H1 (cell line): Measurements from ENCODE around the gene PLXDC2. TPM values are rescaled to one million over a fixed set of nuclear protein-coding genes. Genes with fewer than 3 reads are reported as not detected.

Experiments
- CTCF ChIA-PET: fragments of 300-600 bp; sonication (Branson Sonifier 250); formaldehyde crosslinking; loops from one replicate; lab custom pipeline; 2021; ENCODE audit not compliant: partially characterized antibody; lab: Charles Lee
- POLR2A ChIA-PET: fragments of 300-600 bp; sonication (Branson Sonifier 250); formaldehyde crosslinking; loops from one replicate; lab custom pipeline; 2021; ENCODE audit warnings: inconsistent platforms; ENCODE audit not compliant: partially characterized antibody; lab: Charles Lee
- DNase-seq, 2 experiments: peaks; one replicate each; pipeline versions ENCODE4 v3.0.0 to v3.0.0-alpha.2; 2010 to 2022; ENCODE audit warnings: low spot score in 2 of 2, low read depth in 1 of 2, mixed read lengths in 1 of 2
- FAIRE-seq: peaks from 2 replicates; lab custom pipeline; 2011; peaks lifted over from hg19 to GRCh38; lab: Jason Lieb, UNC
- H2AFZ ChIP-seq: 2 replicates; pipeline ENCODE4 v1.8.1; 2012; ENCODE audit warnings: low read length, inconsistent platforms
- H2AK5ac ChIP-seq: 2 replicates; pipeline ENCODE4 v1.6.1; 2013; ENCODE audit warnings: low read depth, low read length
- H2BK120ac ChIP-seq: replicated peaks from 2 replicates; pipeline ENCODE3; 2013; ENCODE audit warnings: low read depth, low read length, inconsistent platforms
- H2BK12ac ChIP-seq: 2 replicates; pipeline ENCODE4 v1.6.1; 2013; ENCODE audit warnings: low read depth, low read length
- H2BK15ac ChIP-seq: 2 replicates; pipeline ENCODE4 v1.6.1; 2013; ENCODE audit warnings: low read length
- H2BK20ac ChIP-seq: 2 replicates; pipeline ENCODE4 v1.6.1; 2013; ENCODE audit warnings: low read length
- H2BK5ac ChIP-seq: 2 replicates; pipeline ENCODE4 v1.6.1; 2013; ENCODE audit warnings: low read depth, low read length
- H3K14ac ChIP-seq: 2 replicates; pipeline ENCODE4 v1.6.1; 2013; ENCODE audit warnings: inconsistent platforms; ENCODE audit not compliant: insufficient read length
- H3K18ac ChIP-seq: 2 replicates; pipeline ENCODE4 v1.6.1; 2013; ENCODE audit warnings: low read length; ENCODE audit errors: extremely low read depth
- H3K23ac ChIP-seq: 2 replicates; pipeline ENCODE4 v1.6.1; 2013; ENCODE audit warnings: inconsistent platforms; ENCODE audit not compliant: insufficient read length
- H3K23me2 ChIP-seq: 2 replicates; pipeline ENCODE4 v1.6.1; 2013; ENCODE audit warnings: low read depth, low read length
- H3K27ac ChIP-seq: 2 replicates; pipeline ENCODE4 v1.6.1; 2011; ENCODE audit warnings: low read depth, low read length, inconsistent platforms
- H3K27me3 ChIP-seq, 4 experiments: replicated peaks in 1 of 4; 1 replicate in 1 of 4; 2 replicates in 3 of 4; pipeline versions ENCODE4 v1.6.1 to v1.8.1; 2011 to 2013; ENCODE audit warnings: low read length in 3 of 4, mild to moderate bottlenecking in 3 of 4, inconsistent platforms in 2 of 4, mixed read lengths in 2 of 4, moderate library complexity in 1 of 4; ENCODE audit not compliant: control insufficient read depth in 3 of 4, insufficient read depth in 3 of 4; ENCODE audit errors: extremely low read depth in 1 of 4
- H3K36me3 ChIP-seq, 4 experiments: 2 replicates each; pipeline versions ENCODE4 v1.6.1 to v1.8.1; 2011 to 2013; ENCODE audit warnings: mild to moderate bottlenecking in 4 of 4, low read length in 3 of 4, moderate library complexity in 2 of 4, control low read depth in 1 of 4, inconsistent platforms in 1 of 4; ENCODE audit not compliant: insufficient read depth in 4 of 4, control insufficient read depth in 2 of 4
- H3K4ac ChIP-seq: replicated peaks from 2 replicates; pipeline ENCODE3; 2013; ENCODE audit warnings: low read length, low read depth, mixed read lengths, inconsistent platforms; ENCODE audit not compliant: insufficient read length
- H3K4me1 ChIP-seq, 4 experiments: replicated peaks in 1 of 4; 1 replicate in 1 of 4; 2 replicates in 3 of 4; pipeline versions ENCODE4 v1.6.1 to v1.8.1; 2011 to 2013; ENCODE audit warnings: low read length in 3 of 4, inconsistent platforms in 2 of 4, mixed read lengths in 1 of 4; ENCODE audit not compliant: insufficient read depth in 4 of 4, control insufficient read depth in 3 of 4
- H3K4me2 ChIP-seq, 2 experiments: 2 replicates each; pipeline versions ENCODE4 v1.6.1 to v1.8.1; 2011 to 2013; ENCODE audit warnings: low read depth in 2 of 2, low read length in 2 of 2, control low read depth in 1 of 2, inconsistent platforms in 1 of 2, mild to moderate bottlenecking in 1 of 2; ENCODE audit not compliant: insufficient read depth in 1 of 2
- H3K4me3 ChIP-seq, 4 experiments: fragments of 200-600, 300-600 bp in 1 of 4; sonication (generic), shearing (Covaris generic), sonication (Bioruptor Twin) in 1 of 4; 2 replicates each; pipeline versions ENCODE4 v1.5.1 to v1.8.1; 2011 to 2016; ENCODE audit warnings: low read length in 4 of 4, low read depth in 3 of 4, control low read depth in 2 of 4, inconsistent platforms in 2 of 4, mild to moderate bottlenecking in 2 of 4, mixed read lengths in 1 of 4, moderate library complexity in 1 of 4; ENCODE audit not compliant: insufficient read depth in 2 of 4; ENCODE audit errors: extremely low read depth in 1 of 4
- H3K56ac ChIP-seq: replicated peaks from 2 replicates; pipeline ENCODE3; 2013; ENCODE audit warnings: low read depth, mild to moderate bottlenecking, mixed read lengths, low read length, inconsistent platforms; ENCODE audit not compliant: insufficient read length
- H3K79me1 ChIP-seq: 2 replicates; pipeline ENCODE4 v1.6.1; 2013; ENCODE audit warnings: low read depth, low read length, control low read depth
- H3K79me2 ChIP-seq, 2 experiments: 2 replicates each; pipeline versions ENCODE4 v1.6.1 to v1.8.1; 2012 to 2013; ENCODE audit warnings: low read length in 2 of 2, mild to moderate bottlenecking in 2 of 2, inconsistent platforms in 1 of 2; ENCODE audit not compliant: insufficient read depth in 2 of 2, control insufficient read depth in 1 of 2
- H3K9ac ChIP-seq, 4 experiments: replicated peaks in 1 of 4; 1 replicate in 1 of 4; 2 replicates in 3 of 4; pipeline versions ENCODE4 v1.6.1 to v1.8.1; 2011 to 2013; ENCODE audit warnings: low read depth in 3 of 4, low read length in 3 of 4, control low read depth in 2 of 4, mild to moderate bottlenecking in 2 of 4, moderate library complexity in 2 of 4, inconsistent platforms in 1 of 4; ENCODE audit errors: extremely low read depth in 1 of 4
- H3K9me3 ChIP-seq, 2 experiments: 2 replicates each; pipeline versions ENCODE4 v1.6.1 to v1.8.1; 2012 to 2013; ENCODE audit warnings: mild to moderate bottlenecking in 2 of 2, moderate library complexity in 2 of 2, control low read depth in 1 of 2, inconsistent platforms in 1 of 2, low read depth in 1 of 2, low read length in 1 of 2, mixed read lengths in 1 of 2; ENCODE audit not compliant: insufficient read depth in 2 of 2
- H4K20me1 ChIP-seq, 2 experiments: replicated peaks in 1 of 2; 2 replicates each; pipeline versions ENCODE3 to v1.8.1; 2011 to 2013; ENCODE audit warnings: inconsistent platforms in 2 of 2, low read length in 2 of 2, mild to moderate bottlenecking in 1 of 2; ENCODE audit not compliant: insufficient read depth in 2 of 2, control insufficient read depth in 1 of 2
- H4K5ac ChIP-seq: 2 replicates; pipeline ENCODE4 v1.6.1; 2013; ENCODE audit warnings: low read length, low read depth, mixed read lengths, inconsistent platforms; ENCODE audit not compliant: insufficient read length
- H4K8ac ChIP-seq: 2 replicates; pipeline ENCODE4 v1.8.0; 2013; ENCODE audit warnings: mild to moderate bottlenecking, moderate library complexity, low read length, inconsistent platforms; ENCODE audit not compliant: insufficient read depth; ENCODE audit errors: extremely low read depth
- H4K91ac ChIP-seq: replicated peaks from 2 replicates; pipeline ENCODE3; 2013; ENCODE audit warnings: low read length, mixed read lengths, inconsistent platforms; ENCODE audit not compliant: insufficient read length
- BRCA1 ChIP-seq: IDR thresholded peaks from 2 replicates; pipeline ENCODE4 v1.6.1; 2012; ENCODE audit warnings: low read depth, low read length, improper control_type of control experiment
- CBX5 ChIP-seq: fragments of 300-800, 300-1000 bp; sonication (generic); IDR thresholded peaks from 2 replicates; pipeline ENCODE4 v1.7.1; 2016; ENCODE audit warnings: antibody characterized with exemption, low read length, low read depth
- CEBPB ChIP-seq: IDR thresholded peaks from 2 replicates; pipeline ENCODE4 v1.6.1; 2012; ENCODE audit warnings: low read depth, low read length
- JUND ChIP-seq: IDR thresholded peaks from 2 replicates; pipeline ENCODE4 v1.6.1; 2011; ENCODE audit warnings: mild to moderate bottlenecking, improper control_type of control experiment, low read length
- KDM1A ChIP-seq: fragments of 200-600, 300-600 bp; sonication (generic); IDR thresholded peaks from 2 replicates; pipeline ENCODE4 v1.7.1; 2016; ENCODE audit warnings: mild to moderate bottlenecking, low read length, borderline replicate concordance
- SIRT6 ChIP-seq: IDR thresholded peaks from one replicate; pipeline ENCODE4 v1.7.1; 2012; ENCODE audit warnings: low read length, inconsistent platforms
- SIX5 ChIP-seq: IDR thresholded peaks from 2 replicates; pipeline ENCODE4 v1.6.1; 2011; ENCODE audit warnings: mild to moderate bottlenecking, low read depth, low read length
- SP2 ChIP-seq: IDR thresholded peaks from 2 replicates; pipeline ENCODE4 v1.6.1; 2012; ENCODE audit warnings: mild to moderate bottlenecking, low read length, inconsistent platforms
- SRF ChIP-seq: IDR thresholded peaks from 2 replicates; pipeline ENCODE4 v1.6.1; 2011; ENCODE audit warnings: mild to moderate bottlenecking, low read depth, low read length, moderate library complexity
- TAF7 ChIP-seq: optimal IDR thresholded peaks from 2 replicates; pipeline ENCODE3; 2011; ENCODE audit warnings: low read depth, mild to moderate bottlenecking, inconsistent platforms, low read length, moderate library complexity, borderline replicate concordance
- ZNF274 ChIP-seq: IDR thresholded peaks from 2 replicates; pipeline ENCODE4 v1.7.0; 2012; ENCODE audit warnings: low read length, borderline replicate concordance; ENCODE audit errors: extremely low read depth
- WGBS, 2 experiments: shearing (Covaris generic) in 1 of 2; methylation state at CpG; one replicate each; pipeline versions ENCODE4 v1.1.6 to v1.1.7; 2013 to 2015; ENCODE audit warnings: low lambda C conversion rate in 2 of 2, mixed read lengths in 2 of 2, inconsistent platforms in 1 of 2, low coverage in 1 of 2, missing lambda C conversion rate in 1 of 2; ENCODE audit not compliant: insufficient replicate concordance in 2 of 2, insufficient coverage in 1 of 2, insufficient read length in 1 of 2; ENCODE audit errors: extremely low coverage in 1 of 2, missing lambda C conversion rate in 1 of 2; 5-methylcytosine and 5-hydroxymethylcytosine counted together
- polyA plus RNA-seq, 7 experiments: library from polyadenylated mRNA; depleted of rRNA in 3 of 7; stranded (reverse) in 5 of 7; unstranded in 2 of 7; fragments of >200 nt in 5 of 7; fragments of 200-250 nt in 2 of 7; gene quantifications; 1 replicate in 5 of 7; 2 replicates in 1 of 7; 4 replicates in 1 of 7; pipeline versions ENCODE4 v1.2.1 to v1.2.3, GENCODE V29; 2011 to 2013; ENCODE audit warnings: missing spikeins in 2 of 7, mixed read lengths in 2 of 7
- total RNA-seq: library from RNA; stranded (reverse); fragmentation: NEBNext Ultra II Directional; extraction: Animal tissue kit (Norgen Biotek cat#: 25700); gene quantifications from 2 replicates; pipeline ENCODE4 v1.2.1, GENCODE V29; 2021
- TF ChIP-seq, protein P1 (sequence below): IDR thresholded peaks from 2 replicates; pipeline ENCODE4 v1.6.1; 2011; ENCODE audit warnings: low read length, improper control_type of control experiment
- TF ChIP-seq, protein P2 (sequence below): IDR thresholded peaks from 2 replicates; pipeline ENCODE4 v1.6.1; 2012; ENCODE audit warnings: inconsistent platforms

Gene PLXDC2
- total and polyA plus RNA-seq, 2 of the 8 experiments (the other 6 are each of a cell fraction or from before 2014, with no cell fraction given), result 23.0 to 40.5 TPM

DNA sequence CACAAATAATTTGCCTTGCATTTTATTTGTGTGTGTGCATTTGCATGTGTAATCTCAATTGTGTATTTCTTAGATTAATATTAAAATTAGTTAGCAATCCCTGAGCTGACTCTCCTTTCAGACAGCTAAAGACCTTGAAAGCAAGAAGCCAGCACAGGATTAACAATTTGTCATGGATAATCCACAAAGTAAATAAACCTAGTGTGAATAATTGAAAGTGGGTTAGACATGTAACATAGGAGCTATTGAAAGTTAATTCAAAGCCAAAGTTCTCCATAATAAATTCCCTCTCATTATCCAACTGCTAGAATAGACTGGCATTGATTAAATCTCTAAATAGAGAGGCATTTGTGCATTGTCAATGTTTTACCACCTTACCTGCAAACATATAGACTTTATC is 326.1 kb downstream of the PLXDC2 start (continued):
- TF ChIP-seq CEBPB, result no peak

DNA sequence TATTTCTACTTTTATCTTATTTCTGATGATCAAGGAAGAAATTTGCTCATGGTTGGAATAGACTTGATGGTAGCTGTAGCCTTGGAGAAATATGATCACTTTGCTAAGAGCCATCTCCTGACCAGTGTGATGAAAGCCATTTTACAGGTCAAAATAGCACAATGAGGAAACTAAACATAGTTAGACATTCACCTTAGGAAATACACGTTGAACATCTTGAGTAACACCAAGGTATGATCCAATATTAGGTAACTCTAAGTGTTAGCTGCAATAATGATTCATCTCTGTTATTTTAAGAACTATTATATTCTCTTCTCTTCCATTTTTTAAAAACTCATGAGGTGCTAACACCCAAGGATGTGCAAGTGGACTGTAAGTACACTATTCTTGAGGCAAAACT is 328.0 kb downstream of the PLXDC2 start:
- H3K9ac ChIP-seq, result no peak overlapping the region
- H3K18ac ChIP-seq, result no peak overlapping the region
- no peak overlapping the region for H2BK15ac ChIP-seq
- peaks cover 0 to 3% (median 1%) of the 10 kb centered on the region in 4 experiments; a peak in 3 of 8 replicates for H3K36me3 ChIP-seq
- H4K91ac ChIP-seq, result no peak overlapping the region
- DNase-seq (no peak), FAIRE-seq (no peak)
- H4K5ac ChIP-seq, result no peak overlapping the region
- no peak overlapping the region for H3K23ac ChIP-seq
- H3K27ac ChIP-seq, result no peak overlapping the region
- H3K4me3 ChIP-seq, result no peak overlapping the region
- POLR2A ChIA-PET, result no interaction called here
- H4K8ac ChIP-seq, result no peak overlapping the region
- H3K9me3 ChIP-seq, result no peaks in the 10 kb centered on the region
- H2BK20ac ChIP-seq, result no peak overlapping the region
- no peak overlapping the region for H3K4me2 ChIP-seq
- H2AFZ ChIP-seq, result no peak overlapping the region
- no peak overlapping the region for H3K56ac ChIP-seq
- no peaks in the 10 kb centered on the region for H3K79me2 ChIP-seq
- no peak overlapping the region for H2BK12ac ChIP-seq
- no peak overlapping the region for H3K4ac ChIP-seq
- no peak overlapping the region for H2AK5ac ChIP-seq
- H3K14ac ChIP-seq, result no peak overlapping the region
- no peaks in the 10 kb centered on the region for H3K27me3 ChIP-seq
- no peaks in the 10 kb centered on the region for H3K4me1 ChIP-seq
- no peaks in the 10 kb centered on the region for H3K23me2 ChIP-seq
- no peaks in the 10 kb centered on the region for H4K20me1 ChIP-seq
- no peak overlapping the region for H2BK5ac ChIP-seq
- H3K79me1 ChIP-seq, result no peaks in the 10 kb centered on the region
- H2BK120ac ChIP-seq, result no peak overlapping the region
- 88% methylated on average over 1 of the region's 1 CpG; no CpG with 5 or more reads in 1 of the 2 experiments for WGBS, 2 experiments
- CTCF ChIA-PET, result no interaction called here
- no peak for TF ChIP-seq SRF
- no peak for TF ChIP-seq TAF7
- TF ChIP-seq BRCA1, result no peak
- TF ChIP-seq SIRT6, result no peak
- TF ChIP-seq SP2, result no peak
- TF ChIP-seq, protein P1, sequence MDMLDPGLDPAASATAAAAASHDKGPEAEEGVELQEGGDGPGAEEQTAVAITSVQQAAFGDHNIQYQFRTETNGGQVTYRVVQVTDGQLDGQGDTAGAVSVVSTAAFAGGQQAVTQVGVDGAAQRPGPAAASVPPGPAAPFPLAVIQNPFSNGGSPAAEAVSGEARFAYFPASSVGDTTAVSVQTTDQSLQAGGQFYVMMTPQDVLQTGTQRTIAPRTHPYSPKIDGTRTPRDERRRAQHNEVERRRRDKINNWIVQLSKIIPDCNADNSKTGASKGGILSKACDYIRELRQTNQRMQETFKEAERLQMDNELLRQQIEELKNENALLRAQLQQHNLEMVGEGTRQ, result no peak
- no peak for TF ChIP-seq ZNF274
- no peak for TF ChIP-seq CBX5
- no peak for TF ChIP-seq SIX5
- no peak for TF ChIP-seq KDM1A
- TF ChIP-seq, protein P2, sequence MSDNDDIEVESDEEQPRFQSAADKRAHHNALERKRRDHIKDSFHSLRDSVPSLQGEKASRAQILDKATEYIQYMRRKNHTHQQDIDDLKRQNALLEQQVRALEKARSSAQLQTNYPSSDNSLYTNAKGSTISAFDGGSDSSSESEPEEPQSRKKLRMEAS, result no peak
- no peak for TF ChIP-seq JUND
